Measurements from ENCODE around the gene SLIT3.

Gene SLIT3

DNA sequence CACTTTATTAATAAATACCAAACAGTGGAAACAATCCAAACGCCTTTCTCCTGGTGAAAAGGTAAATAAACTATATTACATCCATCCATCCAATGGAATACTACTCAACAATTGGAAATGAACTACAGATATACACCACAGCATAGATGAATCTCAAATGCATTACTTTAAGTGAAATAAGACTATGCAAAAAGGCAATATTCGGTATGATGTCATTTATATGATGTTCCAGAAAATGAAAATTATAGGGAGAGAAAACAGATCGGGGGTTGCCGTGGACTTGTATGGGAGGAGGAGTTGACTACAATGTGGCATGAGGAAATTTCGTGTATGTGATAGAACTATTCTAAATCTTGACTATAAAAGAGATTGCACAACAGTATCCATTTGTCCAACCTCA is 27.5 kb upstream of the SLIT3 start:
- no peaks in the 10 kb centered on the region for H3K27me3 ChIP-seq (replicated peaks)
- in situ Hi-C loops (cut with HindIII; ENCODE audit: low pct_ligation_motif_present, low sequenced_read_pairs) = no loop called here
- no peak overlapping the region for H3K27ac ChIP-seq
- DNase-seq = no peak
- TF ChIP-seq, protein P1, sequence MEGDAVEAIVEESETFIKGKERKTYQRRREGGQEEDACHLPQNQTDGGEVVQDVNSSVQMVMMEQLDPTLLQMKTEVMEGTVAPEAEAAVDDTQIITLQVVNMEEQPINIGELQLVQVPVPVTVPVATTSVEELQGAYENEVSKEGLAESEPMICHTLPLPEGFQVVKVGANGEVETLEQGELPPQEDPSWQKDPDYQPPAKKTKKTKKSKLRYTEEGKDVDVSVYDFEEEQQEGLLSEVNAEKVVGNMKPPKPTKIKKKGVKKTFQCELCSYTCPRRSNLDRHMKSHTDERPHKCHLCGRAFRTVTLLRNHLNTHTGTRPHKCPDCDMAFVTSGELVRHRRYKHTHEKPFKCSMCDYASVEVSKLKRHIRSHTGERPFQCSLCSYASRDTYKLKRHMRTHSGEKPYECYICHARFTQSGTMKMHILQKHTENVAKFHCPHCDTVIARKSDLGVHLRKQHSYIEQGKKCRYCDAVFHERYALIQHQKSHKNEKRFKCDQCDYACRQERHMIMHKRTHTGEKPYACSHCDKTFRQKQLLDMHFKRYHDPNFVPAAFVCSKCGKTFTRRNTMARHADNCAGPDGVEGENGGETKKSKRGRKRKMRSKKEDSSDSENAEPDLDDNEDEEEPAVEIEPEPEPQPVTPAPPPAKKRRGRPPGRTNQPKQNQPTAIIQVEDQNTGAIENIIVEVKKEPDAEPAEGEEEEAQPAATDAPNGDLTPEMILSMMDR (IDR thresholded peaks at IDR 0.05; ENCODE audit: low read depth, low read length, missing control alignments) = no peak
- H3K36me3 ChIP-seq (replicated peaks) = no peaks in the 10 kb centered on the region
- no peak overlapping the region for H3K4me3 ChIP-seq (ENCODE audit: low read depth, low read length)

DNA sequence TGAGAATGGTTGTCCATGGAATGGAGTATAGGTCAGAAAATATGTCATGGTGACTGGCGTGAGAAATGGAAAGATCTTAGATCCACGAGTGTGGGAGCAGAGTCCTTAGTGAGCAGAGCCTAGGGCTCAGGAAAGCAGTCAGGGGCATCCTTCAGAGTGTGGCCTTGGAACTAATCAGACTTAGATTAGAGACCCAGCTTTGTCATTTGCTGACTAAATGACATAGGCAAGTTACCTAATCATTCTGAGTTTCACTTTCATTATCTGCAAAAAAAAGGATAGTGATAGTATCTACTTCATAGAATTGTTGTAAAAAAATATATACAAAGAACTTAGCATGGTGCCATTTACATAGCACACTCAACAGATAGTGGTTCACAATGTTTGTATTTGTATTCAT is 24.3 kb upstream of the SLIT3 start:
- Histone ChIP-seq H3K27me3 (replicated peaks) (no peaks in the 10 kb centered on the region), H3K36me3 (replicated peaks) (no peaks in the 10 kb centered on the region), H3K27ac (no peak overlapping the region), H3K4me3 (ENCODE audit: low read depth, low read length) (no peak overlapping the region)
- TF ChIP-seq, protein P1 (IDR thresholded peaks at IDR 0.05; ENCODE audit: low read depth, low read length, missing control alignments) = no peak
- in situ Hi-C loops (cut with HindIII; ENCODE audit: low pct_ligation_motif_present, low sequenced_read_pairs) = no loop called here
- no peak for DNase-seq

DNA sequence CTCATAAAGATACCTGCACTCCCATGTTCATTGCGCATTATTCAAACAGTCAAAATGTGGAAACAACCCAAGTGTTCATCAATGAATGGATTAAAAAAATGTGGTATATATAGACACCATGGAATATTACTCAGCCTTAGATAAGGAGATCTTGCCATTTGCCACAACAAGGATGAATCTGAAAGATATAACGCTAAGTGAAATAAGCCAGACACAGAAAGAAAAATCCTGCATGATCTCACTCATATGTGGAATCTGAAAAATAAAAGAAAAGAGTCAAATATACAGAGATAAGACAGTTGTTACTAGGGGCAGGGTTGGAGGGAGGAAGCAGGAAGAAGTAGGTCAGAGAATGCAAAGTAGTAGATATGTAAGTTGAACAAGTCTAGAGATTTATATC is 17.6 kb upstream of the SLIT3 start:
- no peak for DNase-seq
- no peaks in the 10 kb centered on the region for H3K36me3 ChIP-seq (replicated peaks)
- no peak overlapping the region for H3K4me3 ChIP-seq (ENCODE audit: low read depth, low read length)
- H3K27me3 ChIP-seq (replicated peaks) = no peaks in the 10 kb centered on the region
- H3K27ac ChIP-seq = no peak overlapping the region
- TF ChIP-seq, protein P1 (IDR thresholded peaks at IDR 0.05; ENCODE audit: low read depth, low read length, missing control alignments) = no peak
- in situ Hi-C loops (cut with HindIII; ENCODE audit: low pct_ligation_motif_present, low sequenced_read_pairs) = no loop called here

DNA sequence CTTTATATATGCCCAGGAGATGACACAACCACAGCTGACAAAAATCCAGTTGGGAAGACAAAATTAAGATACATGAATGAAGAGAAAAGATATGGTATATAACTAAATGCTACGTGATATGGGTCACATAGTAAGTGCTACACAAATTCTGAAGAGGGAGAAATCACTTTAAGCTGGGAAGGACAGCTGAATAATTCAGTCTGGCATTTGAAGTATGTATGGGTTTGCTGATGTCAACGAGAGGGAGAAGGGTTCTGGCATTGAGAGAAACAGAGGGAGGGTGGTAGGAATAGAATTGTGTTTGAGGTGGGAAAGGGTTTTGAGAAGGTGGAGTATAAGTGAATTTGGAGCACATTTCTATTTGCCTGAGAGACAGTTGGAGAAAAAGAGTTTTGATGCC is 6.7 kb upstream of the SLIT3 start:
- Histone ChIP-seq H3K4me3 (ENCODE audit: low read depth, low read length) (no peak overlapping the region), H3K27me3 (replicated peaks) (peaks cover 10% of the 10 kb centered on the region), H3K36me3 (replicated peaks) (no peaks in the 10 kb centered on the region), H3K27ac (no peak overlapping the region)
- in situ Hi-C loops (cut with HindIII; ENCODE audit: low pct_ligation_motif_present, low sequenced_read_pairs) = no loop called here
- TF ChIP-seq, protein P1 (IDR thresholded peaks at IDR 0.05; ENCODE audit: low read depth, low read length, missing control alignments) = no peak
- DNase-seq = no peak

DNA sequence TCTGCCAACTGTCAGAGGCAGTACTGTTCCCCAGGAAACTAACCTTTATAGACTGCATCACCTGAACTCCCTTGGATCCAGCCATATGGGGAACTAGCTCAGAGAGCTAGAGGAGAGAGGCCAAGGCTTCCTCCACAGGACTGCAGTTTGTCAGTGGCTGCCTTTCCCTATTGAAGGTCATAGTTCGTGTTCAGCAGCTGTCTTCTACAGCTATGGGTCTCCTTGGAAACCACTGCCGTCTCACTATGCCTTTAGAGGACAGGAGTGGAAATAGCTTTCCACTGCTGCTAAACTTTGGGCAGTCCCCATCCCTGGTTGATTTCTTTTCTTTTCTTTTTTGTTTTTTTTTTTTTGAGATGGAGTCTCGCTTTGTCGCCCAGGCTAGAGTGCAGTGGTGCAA is 4.4 kb upstream of the SLIT3 start:
- TF ChIP-seq, protein P1 (IDR thresholded peaks at IDR 0.05; ENCODE audit: low read depth, low read length, missing control alignments) = no peak
- Histone ChIP-seq H3K36me3 (replicated peaks) (no peaks in the 10 kb centered on the region), H3K27me3 (replicated peaks) (peaks cover 13% of the 10 kb centered on the region), H3K27ac (no peak overlapping the region), H3K4me3 (ENCODE audit: low read depth, low read length) (no peak overlapping the region)
- DNase-seq = no peak
- in situ Hi-C loops (cut with HindIII; ENCODE audit: low pct_ligation_motif_present, low sequenced_read_pairs) = no loop called here

DNA sequence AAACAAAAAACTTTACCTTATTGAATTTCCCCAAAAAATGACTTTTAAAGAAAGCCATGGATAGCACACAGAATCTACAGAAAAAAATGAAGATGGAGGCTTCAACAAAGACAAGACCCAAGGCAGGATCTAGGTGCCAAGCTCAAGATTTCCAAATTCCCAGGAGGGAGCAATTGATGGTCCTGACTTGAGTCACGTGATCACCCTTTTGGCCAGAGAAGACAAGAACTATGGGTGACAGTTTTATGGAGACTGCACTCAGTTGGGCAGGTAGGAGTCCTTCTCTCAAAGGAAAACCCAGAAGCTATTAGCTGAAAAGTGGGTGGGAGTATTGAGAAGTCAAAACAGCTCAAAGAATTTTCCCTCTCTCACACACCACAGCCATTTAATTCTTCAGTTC is 3.2 kb upstream of the SLIT3 start:
- Histone ChIP-seq H3K36me3 (replicated peaks) (no peaks in the 10 kb centered on the region), H3K27me3 (replicated peaks) (peaks cover 20% of the 10 kb centered on the region), H3K27ac (no peak overlapping the region), H3K4me3 (ENCODE audit: low read depth, low read length) (no peak overlapping the region)
- in situ Hi-C loops (cut with HindIII; ENCODE audit: low pct_ligation_motif_present, low sequenced_read_pairs) = no loop called here
- no peak for DNase-seq
- TF ChIP-seq, protein P1 (IDR thresholded peaks at IDR 0.05; ENCODE audit: low read depth, low read length, missing control alignments) = no peak
